ENCODE measurements around the gene PITPNC1.

PITPNC1 gene

GRCh38 chr17:67632141-67632540 lies 255.1 kb downstream of the PITPNC1 start:
- DNase-seq (ENCODE audit: low spot score) = no peak
- Histone ChIP-seq H3K36me3 (replicated peaks in 1 of 2; ENCODE audit: control insufficient read depth in 2 of 2, insufficient read depth in 2 of 2, low read length in 2 of 2) (peaks cover 2 to 13% of the 10 kb centered on the region in 2 donors), H2AFZ (ENCODE audit: low read length) (no peak overlapping the region), H3K79me1 (ENCODE audit: low read depth, low read length) (no peaks in the 10 kb centered on the region), H3K9me3 (replicated peaks in 1 of 2; ENCODE audit: control insufficient read depth in 2 of 2, insufficient read depth in 1 of 2, low read depth in 1 of 2, low read length in 2 of 2) (peaks cover 0 to 4% of the 10 kb centered on the region in 2 donors), H2BK12ac (ENCODE audit: low read length) (no peak overlapping the region), H3K27ac (replicated peaks; ENCODE audit: low read length) (no peak overlapping the region), H2BK120ac (ENCODE audit: low read depth, low read length) (no peak overlapping the region), H3K4me2 (ENCODE audit: insufficient read depth, low read length, poor library complexity, severe bottlenecking) (no peak overlapping the region), H2AK5ac (ENCODE audit: low read depth, low read length) (no peak overlapping the region), H3K4ac (ENCODE audit: low read length) (no peak overlapping the region), H3K23ac (ENCODE audit: low read depth, low read length, poor library complexity) (no peak overlapping the region), H3K9ac (ENCODE audit: low read depth, low read length, poor library complexity) (no peak overlapping the region), H3K14ac (ENCODE audit: low read length) (no peak overlapping the region), H2BK15ac (ENCODE audit: low read length) (no peak overlapping the region), H2BK5ac (ENCODE audit: low read length) (no peak overlapping the region), H3K4me1 (ENCODE audit: control insufficient read depth in 2 of 2, insufficient read depth in 1 of 2, low read depth in 1 of 2, low read length in 2 of 2) (peaks cover 0 to 2% of the 10 kb centered on the region in 2 donors), H3K18ac (ENCODE audit: low read length) (no peak overlapping the region), H3K4me3 (ENCODE audit: low read length in 2 of 2) (no peak overlapping the region), H4K91ac (ENCODE audit: low read depth, low read length, poor library complexity) (no peak overlapping the region), H3K27me3 (ENCODE audit: control insufficient read depth in 3 of 3, insufficient read depth in 3 of 3, low read depth in 1 of 3, low read length in 3 of 3) (no peaks in the 10 kb centered on the region), H4K8ac (ENCODE audit: low read depth, low read length) (no peak overlapping the region)
- WGBS, 2 donors (ENCODE audit: extremely low coverage in 2 of 2, insufficient read length in 2 of 2, insufficient replicate concordance in 1 of 2) = no CpG with 5 or more reads among the region's 8 CpGs

- Histone ChIP-seq H3K27me3 (ENCODE audit: control insufficient read depth in 3 of 3, insufficient read depth in 3 of 3, low read depth in 1 of 3, low read length in 3 of 3) (no peaks in the 10 kb centered on the region), H3K18ac (ENCODE audit: low read length) (no peak overlapping the region), H2BK5ac (ENCODE audit: low read length) (no peak overlapping the region), H3K9me3 (replicated peaks in 1 of 2; ENCODE audit: control insufficient read depth in 2 of 2, insufficient read depth in 1 of 2, low read depth in 1 of 2, low read length in 2 of 2) (no peaks in the 10 kb centered on the region), H3K79me1 (ENCODE audit: low read depth, low read length) (no peaks in the 10 kb centered on the region), H3K4ac (ENCODE audit: low read length) (no peak overlapping the region), H3K27ac (replicated peaks; ENCODE audit: low read length) (no peak overlapping the region), H2AFZ (ENCODE audit: low read length) (no peak overlapping the region), H3K14ac (ENCODE audit: low read length) (no peak overlapping the region), H2BK120ac (ENCODE audit: low read depth, low read length) (no peak overlapping the region), H4K91ac (ENCODE audit: low read depth, low read length, poor library complexity) (no peak overlapping the region), H3K4me1 (ENCODE audit: control insufficient read depth in 2 of 2, insufficient read depth in 1 of 2, low read depth in 1 of 2, low read length in 2 of 2) (peaks cover 0 to 2% of the 10 kb centered on the region in 2 donors), H3K23ac (ENCODE audit: low read depth, low read length, poor library complexity) (no peak overlapping the region), H2BK15ac (ENCODE audit: low read length) (no peak overlapping the region), H3K4me3 (ENCODE audit: low read length in 2 of 2) (no peak overlapping the region), H3K9ac (ENCODE audit: low read depth, low read length, poor library complexity) (no peak overlapping the region), H3K36me3 (replicated peaks in 1 of 2; ENCODE audit: control insufficient read depth in 2 of 2, insufficient read depth in 2 of 2, low read length in 2 of 2) (peaks cover 2 to 13% of the 10 kb centered on the region in 2 donors), H2AK5ac (ENCODE audit: low read depth, low read length) (no peak overlapping the region), H3K4me2 (ENCODE audit: insufficient read depth, low read length, poor library complexity, severe bottlenecking) (no peak overlapping the region), H2BK12ac (ENCODE audit: low read length) (no peak overlapping the region), H4K8ac (ENCODE audit: low read depth, low read length) (no peak overlapping the region)
- no peak for DNase-seq (ENCODE audit: low spot score)
- WGBS, 2 donors (ENCODE audit: extremely low coverage in 2 of 2, insufficient read length in 2 of 2, insufficient replicate concordance in 1 of 2) = no CpG with 5 or more reads among the region's 10 CpGs
These were observed 256.7 kb downstream of the PITPNC1 start for GRCh38 chr17:67633751-67634211.

GRCh38 chr17:67635681-67636080 lies 258.6 kb downstream of the PITPNC1 start:
- no CpG with 5 or more reads among the region's 7 CpGs for WGBS, 2 donors (ENCODE audit: extremely low coverage in 2 of 2, insufficient read length in 2 of 2, insufficient replicate concordance in 1 of 2)

GRCh38 chr17:67636312-67636711 lies 259.2 kb downstream of the PITPNC1 start:
- Histone ChIP-seq H3K9me3 (replicated peaks in 1 of 2; ENCODE audit: control insufficient read depth in 2 of 2, insufficient read depth in 1 of 2, low read depth in 1 of 2, low read length in 2 of 2) (no peaks in the 10 kb centered on the region), H4K8ac (ENCODE audit: low read depth, low read length) (no peak overlapping the region), H3K4me3 (ENCODE audit: low read length in 2 of 2) (no peak overlapping the region), H2BK15ac (ENCODE audit: low read length) (no peak overlapping the region), H3K4ac (ENCODE audit: low read length) (no peak overlapping the region), H3K79me1 (ENCODE audit: low read depth, low read length) (no peaks in the 10 kb centered on the region), H3K4me1 (ENCODE audit: control insufficient read depth in 2 of 2, insufficient read depth in 1 of 2, low read depth in 1 of 2, low read length in 2 of 2) (peaks cover 0 to 2% of the 10 kb centered on the region in 2 donors), H3K14ac (ENCODE audit: low read length) (no peak overlapping the region), H3K27ac (replicated peaks; ENCODE audit: low read length) (no peak overlapping the region), H2AK5ac (ENCODE audit: low read depth, low read length) (no peak overlapping the region), H2BK5ac (ENCODE audit: low read length) (no peak overlapping the region), H3K23ac (ENCODE audit: low read depth, low read length, poor library complexity) (no peak overlapping the region), H3K9ac (ENCODE audit: low read depth, low read length, poor library complexity) (no peak overlapping the region), H3K4me2 (ENCODE audit: insufficient read depth, low read length, poor library complexity, severe bottlenecking) (no peak overlapping the region), H3K27me3 (ENCODE audit: control insufficient read depth in 3 of 3, insufficient read depth in 3 of 3, low read depth in 1 of 3, low read length in 3 of 3) (no peaks in the 10 kb centered on the region), H2BK120ac (ENCODE audit: low read depth, low read length) (no peak overlapping the region), H2AFZ (ENCODE audit: low read length) (no peak overlapping the region), H3K18ac (ENCODE audit: low read length) (no peak overlapping the region), H3K36me3 (replicated peaks in 1 of 2; ENCODE audit: control insufficient read depth in 2 of 2, insufficient read depth in 2 of 2, low read length in 2 of 2) (peaks cover 2 to 13% of the 10 kb centered on the region in 2 donors), H4K91ac (ENCODE audit: low read depth, low read length, poor library complexity) (no peak overlapping the region), H2BK12ac (ENCODE audit: low read length) (no peak overlapping the region)
- no CpG with 5 or more reads among the region's 8 CpGs for WGBS, 2 donors (ENCODE audit: extremely low coverage in 2 of 2, insufficient read length in 2 of 2, insufficient replicate concordance in 1 of 2)
- no peak for DNase-seq (ENCODE audit: low spot score)

More at GRCh38 chr17:67635681-67636080, 258.6 kb downstream of the PITPNC1 start:
- no peak overlapping the region for H2BK120ac ChIP-seq (ENCODE audit: low read depth, low read length)
- no peak overlapping the region for H4K91ac ChIP-seq (ENCODE audit: low read depth, low read length, poor library complexity)
- no peak overlapping the region for H2AFZ ChIP-seq (ENCODE audit: low read length)
- H2BK5ac ChIP-seq (ENCODE audit: low read length) = no peak overlapping the region
- H3K27me3 ChIP-seq (ENCODE audit: control insufficient read depth in 3 of 3, insufficient read depth in 3 of 3, low read depth in 1 of 3, low read length in 3 of 3) = no peaks in the 10 kb centered on the region
- no peak for DNase-seq (ENCODE audit: low spot score)
- H4K8ac ChIP-seq (ENCODE audit: low read depth, low read length) = no peak overlapping the region
- H3K36me3 ChIP-seq (replicated peaks in 1 of 2; ENCODE audit: control insufficient read depth in 2 of 2, insufficient read depth in 2 of 2, low read length in 2 of 2) = peaks cover 2 to 13% of the 10 kb centered on the region in 2 donors
- no peak overlapping the region for H3K4me3 ChIP-seq (ENCODE audit: low read length in 2 of 2)
- peaks cover 0 to 2% of the 10 kb centered on the region in 2 donors for H3K4me1 ChIP-seq (ENCODE audit: control insufficient read depth in 2 of 2, insufficient read depth in 1 of 2, low read depth in 1 of 2, low read length in 2 of 2)
- H3K14ac ChIP-seq (ENCODE audit: low read length) = no peak overlapping the region
- no peak overlapping the region for H3K9ac ChIP-seq (ENCODE audit: low read depth, low read length, poor library complexity)
- no peak overlapping the region for H3K23ac ChIP-seq (ENCODE audit: low read depth, low read length, poor library complexity)
- no peak overlapping the region for H2BK15ac ChIP-seq (ENCODE audit: low read length)
- no peaks in the 10 kb centered on the region for H3K9me3 ChIP-seq (replicated peaks in 1 of 2; ENCODE audit: control insufficient read depth in 2 of 2, insufficient read depth in 1 of 2, low read depth in 1 of 2, low read length in 2 of 2)
- no peak overlapping the region for H3K27ac ChIP-seq (replicated peaks; ENCODE audit: low read length)
- H3K4ac ChIP-seq (ENCODE audit: low read length) = no peak overlapping the region
- no peak overlapping the region for H2BK12ac ChIP-seq (ENCODE audit: low read length)
- no peak overlapping the region for H3K18ac ChIP-seq (ENCODE audit: low read length)
- no peak overlapping the region for H3K4me2 ChIP-seq (ENCODE audit: insufficient read depth, low read length, poor library complexity, severe bottlenecking)
- no peaks in the 10 kb centered on the region for H3K79me1 ChIP-seq (ENCODE audit: low read depth, low read length)
- no peak overlapping the region for H2AK5ac ChIP-seq (ENCODE audit: low read depth, low read length)

Data from neuronal stem cell (in vitro differentiated cells).